GM06990 (cell line): ENCODE results near the gene PKNOX1.
"Not testable (repeated sequence)": the region's sequence is repeated elsewhere in the genome, so short reads cannot be mapped to it uniquely, and the experiment has no call there.

Experiments used
- DNase-seq: peaks from one replicate; pipeline ENCODE4 v3.0.0-alpha.2; 2011; ENCODE audit not compliant: insufficient read length; ENCODE audit errors: extremely low read depth
- H3K27me3 ChIP-seq: replicated peaks from 2 replicates; pipeline ENCODE4 v1.6.0; 2011; ENCODE audit warnings: low read length; ENCODE audit not compliant: control insufficient read depth, insufficient read depth
- H3K36me3 ChIP-seq: 2 replicates; pipeline ENCODE4 v1.5.1; 2011; ENCODE audit warnings: low read length; ENCODE audit not compliant: control insufficient read depth, insufficient read depth
- H3K4me3 ChIP-seq: replicated peaks from 2 replicates; pipeline ENCODE4 v1.5.1; 2011; ENCODE audit warnings: low read depth, mild to moderate bottlenecking, control low read depth, low read length
- CTCF ChIP-seq: IDR thresholded peaks from 2 replicates; pipeline ENCODE4 v1.5.1; 2011; ENCODE audit warnings: low read length, control low read depth, mild to moderate bottlenecking, inconsistent platforms; ENCODE audit not compliant: insufficient read depth, poor library complexity, severe bottlenecking

The PKNOX1 gene

GRCh38 chr21:43004926-43005325 lies 30.6 kb downstream of the PKNOX1 start:
- H3K27me3 ChIP-seq = no peaks in the 10 kb centered on the region
- TF ChIP-seq CTCF = no peak
- no peak overlapping the region for H3K4me3 ChIP-seq
- no peaks in the 10 kb centered on the region; the same call in 1 of the 2 replicates for H3K36me3 ChIP-seq
- DNase-seq = no peak

- no peak overlapping the region for H3K4me3 ChIP-seq
- H3K27me3 ChIP-seq = no peaks in the 10 kb centered on the region
- no peaks in the 10 kb centered on the region; the same call in 1 of the 2 replicates for H3K36me3 ChIP-seq
- DNase-seq = no peak
- TF ChIP-seq CTCF = no peak
Observed at GRCh38 chr21:43005635-43006034, 31.3 kb downstream of the PKNOX1 start.

- H3K4me3 ChIP-seq, H3K27me3 ChIP-seq, DNase-seq, H3K36me3 ChIP-seq: not testable (repeated sequence)
Observed at GRCh38 chr21:43006051-43006873, 31.9 kb downstream of the PKNOX1 start.

GRCh38 chr21:43006874-43007208 lies 32.5 kb downstream of the PKNOX1 start:
- H3K36me3 ChIP-seq = peaks cover 4% of the 10 kb centered on the region
- H3K4me3 ChIP-seq = no peak overlapping the region
- H3K27me3 ChIP-seq = no peaks in the 10 kb centered on the region
- TF ChIP-seq CTCF = no peak
- no peak for DNase-seq

- no peak for TF ChIP-seq CTCF
- DNase-seq = no peak
- Histone ChIP-seq H3K4me3 (no peak overlapping the region), H3K27me3 (no peaks in the 10 kb centered on the region), H3K36me3 (peaks cover 7% of the 10 kb centered on the region)
Observed at GRCh38 chr21:43012596-43012995, 38.2 kb downstream of the PKNOX1 start.

GRCh38 chr21:43015906-43016540 lies 41.7 kb downstream of the PKNOX1 start:
- no peak for TF ChIP-seq CTCF

More at GRCh38 chr21:43015906-43016540, 41.7 kb downstream of the PKNOX1 start:
- Histone ChIP-seq H3K4me3 (no peak overlapping the region), H3K27me3 (no peaks in the 10 kb centered on the region), H3K36me3 (peaks cover 7% of the 10 kb centered on the region)
- no peak for DNase-seq
